GM21825 (cell line): ENCODE measurements around the gene IL11RA.

Experiments used
- ATAC-seq: cut with Tn5 transposase; IDR thresholded peaks from one replicate; pipeline ENCODE4 v1.9.1; 2021; ENCODE audit warnings: mild to moderate bottlenecking, moderate library complexity; ENCODE audit not compliant: unreplicated experiment

Gene IL11RA

GRCh38 chr9:34651876-34652601, at the start of gene IL11RA:
Gene IL11RA (plus strand): TSS chr9:34652185. CDS start chr9:34655218, 3,033 bp downstream.
- ATAC-seq = no peak

- no peak for ATAC-seq
Observed at GRCh38 chr9:34603610-34604231, 48.3 kb upstream of the IL11RA start.

GRCh38 chr9:34606190-34606589, 45.8 kb upstream of the IL11RA start:
- no peak for ATAC-seq

GRCh38 chr9:34606905-34607304, 45.1 kb upstream of the IL11RA start:
- no peak for ATAC-seq

- ATAC-seq = no peak
Observed at GRCh38 chr9:34607331-34607730, 44.7 kb upstream of the IL11RA start.

GRCh38 chr9:34610434-34611206, 41.4 kb upstream of the IL11RA start:
- ATAC-seq = no peak

- no peak for ATAC-seq
Observed at GRCh38 chr9:34611251-34611810, 40.7 kb upstream of the IL11RA start.

GRCh38 chr9:34611811-34612787, 39.9 kb upstream of the IL11RA start, which contains the start of gene RPP25L:
Gene RPP25L (minus strand): TSS chr9:34612097. CDS start chr9:34611296, 801 bp downstream.
- peak; percentile 87 for ATAC-seq

GRCh38 chr9:34612788-34613390, 39.1 kb upstream of the IL11RA start:
- peak; percentile 47 for ATAC-seq

- no peak for ATAC-seq
Observed at GRCh38 chr9:34615132-34615531, 36.9 kb upstream of the IL11RA start.

GRCh38 chr9:34620061-34620994, 31.7 kb upstream of the IL11RA start, which contains the start of gene DCTN3:
Gene DCTN3 (minus strand): TSS chr9:34620495. CDS start chr9:34620464, 31 bp downstream.
- ATAC-seq = peak; percentile 95

- ATAC-seq = no peak
Observed at GRCh38 chr9:34623374-34624235, 28.4 kb upstream of the IL11RA start.

- no peak for ATAC-seq
Observed at GRCh38 chr9:34624475-34625185, 27.4 kb upstream of the IL11RA start.

- ATAC-seq = no peak
Observed at GRCh38 chr9:34625186-34625486, 26.8 kb upstream of the IL11RA start.

GRCh38 chr9:34627716-34628655, 24.0 kb upstream of the IL11RA start:
- no peak for ATAC-seq
